ENCODE data around the gene KCNAB1. TPM values are rescaled to one million over a fixed set of nuclear protein-coding genes. Genes with fewer than 3 reads are reported as not detected.

KCNAB1 gene
- total and polyA plus RNA-seq, 2 donors (not counting 1 experiment from before 2014, with no cell fraction given): not detected

DNA sequence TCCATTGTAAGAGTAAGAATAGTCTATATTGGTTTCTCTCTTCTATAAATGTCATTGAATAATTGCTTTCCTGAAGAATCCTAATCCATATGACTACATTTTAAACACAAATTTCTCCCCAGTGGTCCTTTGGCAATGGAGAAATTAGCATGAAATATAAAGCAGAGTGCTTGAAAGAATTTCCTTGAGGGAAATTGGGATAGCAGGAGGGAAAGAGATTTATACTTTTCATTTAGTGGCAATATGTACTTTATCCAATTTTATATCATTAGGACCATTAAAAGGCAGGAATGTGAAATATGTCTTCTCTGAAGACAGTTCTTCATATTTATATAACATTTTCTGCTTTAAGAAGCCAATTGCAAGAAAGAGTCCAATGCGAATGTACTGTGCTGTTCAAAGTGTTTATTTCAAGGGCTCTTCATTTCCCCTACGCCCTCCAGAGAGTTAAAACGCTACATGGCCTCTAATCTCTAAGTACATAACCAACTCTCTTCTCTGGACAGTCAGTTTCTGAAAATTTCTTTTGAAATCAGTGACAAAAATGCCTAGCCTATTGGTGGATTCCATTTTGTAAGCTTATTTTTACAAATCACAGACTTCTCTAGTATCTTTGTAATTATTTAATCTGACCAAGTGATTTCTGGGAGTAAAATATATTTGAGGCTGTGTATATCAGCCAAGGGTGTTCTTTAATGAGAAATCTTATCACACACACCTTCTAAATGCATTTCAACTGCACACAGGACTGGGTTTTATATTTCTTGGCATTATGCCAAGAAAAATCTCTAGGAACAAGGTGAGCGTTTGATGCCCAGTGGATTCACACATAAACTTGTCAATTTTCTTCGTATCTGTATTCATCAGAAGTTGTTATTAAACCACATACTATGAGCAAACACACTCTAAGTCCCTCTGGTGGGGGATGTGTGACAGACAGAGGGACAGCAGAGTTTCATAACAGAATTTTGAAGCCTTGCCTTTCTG lies 51.2 kb downstream of the KCNAB1 start:
- TF ChIP-seq EZH2 (IDR thresholded peaks at IDR 0.05; ENCODE audit: borderline replicate concordance, insufficient read depth, low read depth, low read length, poor library complexity, severe bottlenecking) (no peak), CTCF (IDR thresholded peaks at IDR 0.05) (no peak)
- ATAC-seq (ENCODE audit: low read depth) (no peak), DNase-seq (no peak)
- Histone ChIP-seq H4K20me1 (ENCODE audit: control insufficient read depth, insufficient read depth, low read length, poor library complexity, severe bottlenecking) (no peaks in the 10 kb centered on the region), H3K79me2 (ENCODE audit: control insufficient read depth, insufficient read depth, low read length) (no peaks in the 10 kb centered on the region), H3K36me3 (replicated peaks in 1 of 2; ENCODE audit: control extremely low read depth in 1 of 2, control insufficient read depth in 1 of 2, extremely low read depth in 1 of 2, insufficient read depth in 2 of 2, low read length in 1 of 2) (no peaks in the 10 kb centered on the region), H2AFZ (ENCODE audit: insufficient read depth, low read depth, low read length, poor library complexity, severe bottlenecking) (no peak overlapping the region), H3K9ac (ENCODE audit: low read length) (no peak overlapping the region), H3K4me2 (replicated peaks; ENCODE audit: low read depth, low read length, poor library complexity, severe bottlenecking) (no peak overlapping the region), H3K9me3 (ENCODE audit: control extremely low read depth in 1 of 3, control insufficient read depth in 2 of 3, insufficient read depth in 1 of 3, low read length in 2 of 3) (no peaks in the 10 kb centered on the region), H3K4me1 (ENCODE audit: control insufficient read depth in 2 of 2, insufficient read depth in 2 of 2, low read length in 2 of 2) (no peaks in the 10 kb centered on the region), H3K27ac (ENCODE audit: low read length in 2 of 2) (no peak overlapping the region), H3K27me3 (replicated peaks in 1 of 4; ENCODE audit: control extremely low read depth in 1 of 4, control insufficient read depth in 3 of 4, insufficient read depth in 4 of 4, low read length in 3 of 4) (no peaks in the 10 kb centered on the region), H3K4me3 (ENCODE audit: control extremely low read depth in 1 of 5, extremely low read depth in 1 of 5, insufficient read depth in 1 of 5, low read depth in 2 of 5, low read length in 4 of 5) (no peak overlapping the region)
- H3K9me3 Mint-ChIP-seq (ENCODE audit: insufficient read depth): no peaks in the 10 kb centered on the region
- no peaks in the 10 kb centered on the region for H3K4me1 Mint-ChIP-seq
- intact Hi-C loops (cut with micrococcal nuclease): no loop called here
- ChIA-PET CTCF (no interaction called here), POLR2A (no interaction called here)
- no CpG with 5 or more reads among the region's 5 CpGs for WGBS (ENCODE audit: insufficient coverage)
- H3K27me3 Mint-ChIP-seq: peaks cover 27% of the 10 kb centered on the region
- H3K27ac Mint-ChIP-seq: no peak overlapping the region
- no peak overlapping the region for H3K4me3 Mint-ChIP-seq

- Histone ChIP-seq H3K79me2 (ENCODE audit: control insufficient read depth, insufficient read depth, low read length) (no peaks in the 10 kb centered on the region), H3K4me2 (replicated peaks; ENCODE audit: low read depth, low read length, poor library complexity, severe bottlenecking) (no peak overlapping the region), H2AFZ (ENCODE audit: insufficient read depth, low read depth, low read length, poor library complexity, severe bottlenecking) (no peak overlapping the region), H3K27ac (ENCODE audit: low read length in 2 of 2) (no peak overlapping the region), H3K9ac (ENCODE audit: low read length) (no peak overlapping the region), H3K36me3 (replicated peaks in 1 of 2; ENCODE audit: control extremely low read depth in 1 of 2, control insufficient read depth in 1 of 2, extremely low read depth in 1 of 2, insufficient read depth in 2 of 2, low read length in 1 of 2) (no peaks in the 10 kb centered on the region), H3K4me1 (ENCODE audit: control insufficient read depth in 2 of 2, insufficient read depth in 2 of 2, low read length in 2 of 2) (no peaks in the 10 kb centered on the region), H3K9me3 (ENCODE audit: control extremely low read depth in 1 of 3, control insufficient read depth in 2 of 3, insufficient read depth in 1 of 3, low read length in 2 of 3) (no peaks in the 10 kb centered on the region), H3K27me3 (replicated peaks in 1 of 4; ENCODE audit: control extremely low read depth in 1 of 4, control insufficient read depth in 3 of 4, insufficient read depth in 4 of 4, low read length in 3 of 4) (no peaks in the 10 kb centered on the region), H4K20me1 (ENCODE audit: control insufficient read depth, insufficient read depth, low read length, poor library complexity, severe bottlenecking) (no peaks in the 10 kb centered on the region), H3K4me3 (ENCODE audit: control extremely low read depth in 1 of 5, extremely low read depth in 1 of 5, insufficient read depth in 1 of 5, low read depth in 2 of 5, low read length in 4 of 5) (no peak overlapping the region)
- WGBS (ENCODE audit: insufficient coverage): 93% methylated on average over 3 of the region's 5 CpGs
- CTCF ChIA-PET: no interaction called here
- peaks cover 30% of the 10 kb centered on the region for H3K27me3 Mint-ChIP-seq
- POLR2A ChIA-PET: no interaction called here
- no peak for TF ChIP-seq CTCF (IDR thresholded peaks at IDR 0.05)
- TF ChIP-seq EZH2 (IDR thresholded peaks at IDR 0.05; ENCODE audit: borderline replicate concordance, insufficient read depth, low read depth, low read length, poor library complexity, severe bottlenecking): no peak
- intact Hi-C loops (cut with micrococcal nuclease): no loop called here
- DNase-seq (no peak), ATAC-seq (ENCODE audit: low read depth) (no peak)
- H3K4me3 Mint-ChIP-seq: no peak overlapping the region
- H3K4me1 Mint-ChIP-seq: no peaks in the 10 kb centered on the region
- no peak overlapping the region for H3K27ac Mint-ChIP-seq
- H3K9me3 Mint-ChIP-seq (ENCODE audit: insufficient read depth): no peaks in the 10 kb centered on the region
These were observed 52.2 kb downstream of the KCNAB1 start for GRCh38 chr3:156172536-156172935.

All from B cell (primary cell).